NK-92 (cell line): ENCODE measurements around the gene EFNA5.
"Not testable (repeated sequence)": the region's sequence is repeated elsewhere in the genome, so short reads cannot be mapped to it uniquely, and the experiment has no call there.

ENCODE experiments used
- DNase-seq: peaks from one replicate; lab custom pipeline; 2025; ENCODE audit not compliant: unreplicated experiment; lab: John Stamatoyannopoulos, UW

EFNA5 gene

GRCh38 chr5:107500347-107500746, 170.4 kb downstream of the EFNA5 start:
- no peak for DNase-seq

- DNase-seq, result no peak
Measured at GRCh38 chr5:107499776-107500175, 171.0 kb downstream of the EFNA5 start.

DNA sequence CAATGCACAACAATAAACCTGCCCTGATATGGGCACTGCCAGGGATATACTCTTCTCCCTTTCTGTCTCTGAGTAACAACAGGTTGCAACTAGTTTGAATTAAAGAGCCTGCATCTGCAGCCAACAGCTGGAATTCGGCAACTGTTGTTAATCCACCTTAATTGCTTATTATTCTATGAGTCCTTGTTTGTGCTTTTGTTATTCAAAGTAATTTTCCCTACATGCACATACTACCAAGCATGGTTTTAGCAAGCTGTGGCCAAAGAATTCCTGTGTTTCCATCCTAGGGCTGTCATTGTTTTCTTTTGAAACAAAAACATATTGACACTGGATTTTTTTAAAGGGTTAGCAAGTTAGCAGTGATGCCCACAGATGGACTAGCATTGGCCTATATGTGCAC, 171.5 kb downstream of the EFNA5 start:
- no peak for DNase-seq

DNA sequence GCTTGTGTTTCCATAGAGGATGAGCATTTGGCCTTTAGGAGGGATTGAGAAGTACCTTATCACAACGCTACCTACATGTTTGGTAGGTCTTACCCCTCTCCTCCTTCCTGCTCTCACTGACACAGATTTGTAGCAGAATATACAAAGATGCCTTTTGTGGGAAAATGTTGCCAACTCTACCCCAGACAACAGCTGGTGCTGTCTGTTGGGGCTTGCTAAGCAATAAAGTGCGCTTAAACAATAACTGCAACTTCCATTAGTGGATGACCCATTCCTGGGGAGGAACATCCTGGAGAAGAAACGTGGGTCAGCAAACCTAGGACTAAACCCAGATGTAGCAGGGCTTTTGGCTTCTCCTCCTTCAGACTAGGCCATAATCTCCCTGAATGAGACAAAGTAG, 174.3 kb downstream of the EFNA5 start:
- no peak for DNase-seq

GRCh38 chr5:107494129-107494528, 176.6 kb downstream of the EFNA5 start:
- not testable (repeated sequence) for DNase-seq

DNA sequence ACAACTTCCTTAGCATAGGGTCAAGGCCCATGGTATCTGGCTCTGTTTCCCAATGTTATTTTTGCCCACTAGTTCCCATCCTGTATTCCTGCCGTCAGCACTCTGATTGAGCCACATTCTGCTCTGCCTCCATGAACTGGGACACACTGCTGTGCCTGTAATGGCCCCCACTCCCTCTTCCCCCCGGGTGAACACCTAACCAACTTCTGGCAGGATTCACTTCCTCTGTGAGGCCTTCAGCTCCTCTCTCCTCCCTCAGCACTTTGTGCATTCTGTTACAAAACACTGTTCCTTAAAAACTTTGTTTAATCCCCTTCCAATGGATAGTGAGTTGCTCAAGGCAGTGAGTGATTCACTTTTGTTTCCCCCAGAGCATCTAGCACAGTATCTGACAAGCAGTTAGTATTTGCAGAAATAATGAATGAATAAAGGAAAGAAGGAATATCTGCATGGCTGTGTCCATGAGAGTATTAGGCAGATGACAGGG, 183.6 kb downstream of the EFNA5 start:
- no peak for DNase-seq

DNA sequence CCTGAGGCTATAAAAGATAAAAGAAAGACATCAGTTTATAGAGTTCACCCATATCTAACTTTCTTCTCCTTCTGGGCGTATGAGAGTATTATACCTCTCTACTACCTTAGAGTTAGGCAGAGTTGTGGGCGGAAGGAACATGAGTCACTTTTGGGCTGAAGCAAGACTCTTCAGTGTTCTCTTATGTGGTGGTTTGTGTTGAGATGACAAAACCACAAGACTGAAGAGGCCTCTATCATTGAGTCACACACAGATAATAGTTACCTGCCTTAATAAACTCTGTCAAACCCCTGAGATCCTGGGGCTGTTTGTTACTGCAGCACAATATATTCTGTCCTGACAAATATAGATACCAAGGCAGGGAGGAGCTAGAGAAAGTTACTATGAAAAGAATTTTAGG, 184.2 kb downstream of the EFNA5 start:
- DNase-seq, result no peak

DNA sequence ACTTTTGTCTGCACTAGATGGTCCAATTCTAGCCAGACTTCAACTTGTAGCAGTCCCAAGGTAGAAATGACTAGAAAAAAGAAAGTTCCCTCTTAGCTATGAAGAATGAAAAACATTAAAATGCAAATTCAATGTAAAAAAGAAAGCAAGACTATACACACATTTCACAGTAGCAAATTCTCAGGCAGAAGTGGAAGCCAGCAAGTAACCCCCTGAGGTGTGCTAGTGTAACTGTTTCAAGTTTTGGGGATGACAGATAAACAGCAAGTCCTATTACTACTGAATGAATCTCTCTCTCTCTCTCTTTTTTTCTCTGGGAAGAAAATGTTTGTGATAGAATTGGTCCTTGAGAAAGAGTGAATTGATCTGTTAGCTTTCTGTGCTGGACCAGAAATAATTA, 185.6 kb downstream of the EFNA5 start:
- no peak for DNase-seq

GRCh38 chr5:107484281-107484680, 186.5 kb downstream of the EFNA5 start:
- DNase-seq, result no peak

DNA sequence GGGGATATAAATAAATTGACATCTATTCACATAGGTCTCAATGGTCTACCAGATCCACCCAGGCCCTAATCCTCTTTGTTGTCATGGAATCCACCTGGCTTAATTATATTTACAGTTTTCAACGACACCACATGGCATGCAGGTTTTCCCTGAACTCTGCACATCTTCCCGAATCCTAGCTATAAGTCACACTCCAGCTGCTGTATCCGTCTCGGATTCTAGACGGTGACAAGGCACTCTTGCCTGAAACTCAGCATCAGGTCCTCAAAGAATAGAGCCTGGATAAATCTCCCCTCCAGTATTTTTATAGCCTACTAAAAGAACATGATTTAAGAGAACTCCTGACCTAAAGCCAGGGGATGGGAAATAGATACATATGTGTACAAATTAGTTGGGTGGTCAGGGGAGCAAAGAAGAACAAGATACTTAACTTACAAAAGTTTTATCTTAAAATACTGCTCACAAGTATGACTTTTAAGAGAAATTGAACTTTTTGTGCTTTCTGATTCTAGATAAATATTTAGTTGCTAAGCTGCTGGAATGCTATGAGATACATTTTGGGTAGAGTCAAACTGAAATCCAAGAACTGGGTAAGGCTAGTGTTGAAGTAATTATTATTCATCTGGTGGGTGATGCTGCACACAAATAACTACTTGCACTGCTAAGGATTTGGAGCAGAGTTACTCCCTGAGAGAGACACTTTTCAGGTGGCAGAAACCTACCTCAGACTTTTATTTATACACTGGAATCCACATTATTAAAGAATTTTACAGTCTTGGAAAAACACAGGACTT, 187.3 kb downstream of the EFNA5 start:
- no peak for DNase-seq

GRCh38 chr5:107478068-107478641, 192.6 kb downstream of the EFNA5 start:
- no peak for DNase-seq

GRCh38 chr5:107477492-107477891, 193.2 kb downstream of the EFNA5 start:
- DNase-seq, result no peak

GRCh38 chr5:107476783-107477182, 194.0 kb downstream of the EFNA5 start:
- no peak for DNase-seq

- no peak for DNase-seq
Measured at GRCh38 chr5:107474716-107475489, 195.8 kb downstream of the EFNA5 start.

- DNase-seq, result no peak
Measured at GRCh38 chr5:107474361-107474715, 196.4 kb downstream of the EFNA5 start.

DNA sequence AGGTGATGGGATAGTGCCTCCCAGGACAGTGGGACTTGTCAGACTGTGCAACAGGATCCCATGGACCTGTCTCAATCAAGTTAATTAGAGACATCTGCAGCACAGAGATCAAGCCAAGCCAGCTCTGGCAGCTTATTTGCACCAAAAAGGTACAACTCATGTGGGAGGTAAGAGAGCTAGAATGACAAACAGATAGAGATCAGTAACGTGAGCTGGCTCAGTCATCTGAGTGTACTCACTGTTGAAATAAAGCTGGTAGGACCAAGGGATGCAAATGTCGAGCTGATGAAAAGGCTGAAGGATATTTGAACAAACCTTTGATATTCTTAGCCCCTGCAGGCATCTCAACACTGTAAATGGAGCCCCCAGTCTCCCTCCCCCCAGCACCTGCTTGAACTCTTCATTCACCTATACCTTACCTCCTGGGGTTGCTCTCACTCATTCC, 198.1 kb downstream of the EFNA5 start:
- no peak for DNase-seq

DNA sequence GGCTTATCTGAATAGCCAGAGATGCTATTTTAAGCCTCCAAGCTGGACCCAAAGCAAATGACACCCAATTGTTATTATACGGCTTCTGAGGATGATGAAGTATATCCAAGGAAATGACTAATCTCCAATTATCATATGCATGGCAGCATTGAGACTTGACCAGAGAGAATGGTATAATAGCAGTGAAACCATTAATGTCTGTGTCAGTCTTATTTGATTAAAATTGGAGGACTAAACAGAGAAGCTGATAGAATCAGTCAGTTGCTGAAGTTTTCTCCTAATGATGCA, 200.5 kb downstream of the EFNA5 start:
- DNase-seq, result no peak

- DNase-seq, result no peak
Measured at GRCh38 chr5:107469485-107470294, 201.0 kb downstream of the EFNA5 start.

DNA sequence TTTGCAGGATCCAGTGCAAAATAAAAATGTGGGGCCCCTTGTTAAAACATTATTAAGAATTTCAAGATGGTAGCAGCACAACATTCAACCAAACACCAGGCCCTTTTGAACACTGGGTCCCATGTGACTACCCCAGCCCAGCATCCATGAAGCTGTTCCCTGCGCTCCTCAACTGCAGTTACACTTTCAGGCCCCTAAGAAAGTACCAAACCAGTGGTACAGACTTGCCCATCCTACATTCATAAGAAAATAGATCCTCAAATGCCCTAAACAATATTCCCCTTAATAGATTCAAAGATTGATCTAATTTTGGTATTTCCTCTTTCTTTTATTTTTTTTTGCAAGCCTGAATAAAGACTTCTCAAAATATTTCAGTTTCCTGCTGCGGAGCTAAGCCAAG, 201.7 kb downstream of the EFNA5 start:
- no peak for DNase-seq

- no peak for DNase-seq
Measured at GRCh38 chr5:107468276-107468675, 202.5 kb downstream of the EFNA5 start.
